ENCODE data around the gene SELENON. TPM values are rescaled to one million over a fixed set of nuclear protein-coding genes. Genes with fewer than 3 reads are reported as not detected.

The SELENON gene
- total RNA-seq, 1 donor from 2014 or later: 24.9 TPM

DNA sequence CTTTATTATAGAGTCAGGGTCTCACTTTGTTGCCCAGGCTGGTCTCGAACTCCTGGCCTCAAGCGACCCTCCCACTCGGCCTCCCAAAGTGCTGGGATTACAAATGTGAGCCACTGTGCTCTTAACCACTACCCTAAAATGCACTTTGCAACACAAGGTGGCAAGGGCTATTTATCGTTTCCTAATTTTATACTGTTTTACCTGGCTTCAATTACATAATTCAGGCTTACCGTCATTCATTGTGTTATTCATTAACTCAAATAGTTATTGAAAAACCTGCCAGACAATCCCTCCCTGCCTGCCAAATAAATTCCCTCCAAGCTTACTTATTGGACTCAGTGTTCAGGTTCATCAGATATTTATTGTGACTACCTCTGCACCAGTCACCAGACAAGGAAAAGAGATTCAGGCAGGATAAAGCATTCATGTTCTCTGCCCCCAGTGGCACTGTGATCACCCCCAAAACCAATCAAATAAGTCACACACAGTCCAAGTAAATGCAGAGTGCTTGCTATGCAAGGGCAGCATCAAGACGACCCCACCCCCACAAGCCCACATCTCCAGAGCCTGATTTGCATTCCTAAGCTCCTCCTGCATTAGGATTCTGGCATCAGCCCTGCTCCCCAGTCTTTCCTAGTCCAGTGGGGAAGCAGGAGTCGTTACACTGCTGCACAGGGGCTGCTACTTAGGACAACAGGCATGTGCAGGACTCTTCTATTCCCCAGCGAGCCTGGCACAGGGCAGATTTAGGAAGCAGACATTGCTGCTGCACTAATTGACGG is 67.4 kb downstream of the SELENON start:
- H3F3A ChIP-seq (ENCODE audit: low read depth): peaks cover 22% of the 10 kb centered on the region
- no peaks in the 10 kb centered on the region for H3K9me3 ChIP-seq (ENCODE audit: low read depth)
- no peak overlapping the region for H3K4me3 ChIP-seq
- DNase-seq (ENCODE audit: low spot score): peak; percentile 58
- peaks cover 15% of the 10 kb centered on the region for H4K20me1 ChIP-seq (ENCODE audit: low read depth)
- TF ChIP-seq EZH2phosphoT487 (IDR thresholded peaks at IDR 0.05): no peak
- TF ChIP-seq, protein P1, sequence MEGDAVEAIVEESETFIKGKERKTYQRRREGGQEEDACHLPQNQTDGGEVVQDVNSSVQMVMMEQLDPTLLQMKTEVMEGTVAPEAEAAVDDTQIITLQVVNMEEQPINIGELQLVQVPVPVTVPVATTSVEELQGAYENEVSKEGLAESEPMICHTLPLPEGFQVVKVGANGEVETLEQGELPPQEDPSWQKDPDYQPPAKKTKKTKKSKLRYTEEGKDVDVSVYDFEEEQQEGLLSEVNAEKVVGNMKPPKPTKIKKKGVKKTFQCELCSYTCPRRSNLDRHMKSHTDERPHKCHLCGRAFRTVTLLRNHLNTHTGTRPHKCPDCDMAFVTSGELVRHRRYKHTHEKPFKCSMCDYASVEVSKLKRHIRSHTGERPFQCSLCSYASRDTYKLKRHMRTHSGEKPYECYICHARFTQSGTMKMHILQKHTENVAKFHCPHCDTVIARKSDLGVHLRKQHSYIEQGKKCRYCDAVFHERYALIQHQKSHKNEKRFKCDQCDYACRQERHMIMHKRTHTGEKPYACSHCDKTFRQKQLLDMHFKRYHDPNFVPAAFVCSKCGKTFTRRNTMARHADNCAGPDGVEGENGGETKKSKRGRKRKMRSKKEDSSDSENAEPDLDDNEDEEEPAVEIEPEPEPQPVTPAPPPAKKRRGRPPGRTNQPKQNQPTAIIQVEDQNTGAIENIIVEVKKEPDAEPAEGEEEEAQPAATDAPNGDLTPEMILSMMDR (IDR thresholded peaks at IDR 0.05): no peak
- TF ChIP-seq EZH2 (IDR thresholded peaks at IDR 0.05): no peak
- H3K4me2 ChIP-seq: no peak overlapping the region
- Mint-ChIP-seq H3K9me3 (no peaks in the 10 kb centered on the region), H3K4me1 (peaks cover 19% of the 10 kb centered on the region), H3K27ac (peak overlapping the region; percentile 23), H3K4me3 (no peak overlapping the region), H3K36me3 (peaks cover 9% of the 10 kb centered on the region), H3K27me3 (ENCODE audit: insufficient read depth, low read depth) (peaks cover 8% of the 10 kb centered on the region)
- no peaks in the 10 kb centered on the region for H3K27me3 ChIP-seq
- H3K27ac ChIP-seq: no peak overlapping the region
- no peaks in the 10 kb centered on the region for H3K79me2 ChIP-seq (ENCODE audit: low read depth)
- no peaks in the 10 kb centered on the region for H3K36me3 ChIP-seq
- no peak overlapping the region for H3K9ac ChIP-seq
- no peak overlapping the region for H2AFZ ChIP-seq (replicated peaks)
- peaks cover 26% of the 10 kb centered on the region for H3K4me1 ChIP-seq

Other genes with a start within 250 kb of the SELENON start
- 5.3 and 6.8 TPM in 2 replicates for gene MAN1C1, start 183.4 kb upstream of the SELENON start, total RNA-seq (ENCODE audit: low replicate concordance)
- 20.7 and 31.2 TPM in 2 replicates for gene MTFR1L, start 19.8 kb downstream of the SELENON start, total RNA-seq (ENCODE audit: low replicate concordance)
- 15.2 and 17.1 TPM in 2 replicates for gene AUNIP, start 59.3 kb downstream of the SELENON start, total RNA-seq (ENCODE audit: low replicate concordance)
- 1.1 and 3.7 TPM in 2 replicates for gene PAQR7, start 75.5 kb downstream of the SELENON start, total RNA-seq (ENCODE audit: low replicate concordance)
- 356 and 519 TPM in 2 replicates for gene STMN1, start 106.2 kb downstream of the SELENON start, total RNA-seq (ENCODE audit: low replicate concordance)
- gene PAFAH2, start 197.9 kb downstream of the SELENON start, total RNA-seq (ENCODE audit: low replicate concordance): 16.6 and 18.2 TPM in 2 replicates
- gene EXTL1, start 221.6 kb downstream of the SELENON start, total RNA-seq (ENCODE audit: low replicate concordance): 0.95 and 2.1 TPM in 2 replicates
- gene SLC30A2, start 245.9 kb downstream of the SELENON start, total RNA-seq (ENCODE audit: low replicate concordance): not detected in 2 replicates